Stimulated activated CD8-positive, alpha-beta memory T cell treated with anti-CD3 and anti-CD28 coated beads, Interleukin-2, amount 100 ng/mL, for 48 hours (primary cell): ENCODE data around the gene PHRF1.

Source experiments
- DNase-seq, 2 donors: peaks; one replicate each; pipeline ENCODE4 v3.0.0-alpha.2; 2020; ENCODE audit warnings: low read depth in 2 of 2

PHRF1 gene

GRCh38 chr11:616320-617198, 40.3 kb downstream of the PHRF1 start:
- no peak for DNase-seq

GRCh38 chr11:617199-617911, 41.1 kb downstream of the PHRF1 start:
- DNase-seq, result no peak

- no peak for DNase-seq
Measured at GRCh38 chr11:617912-618682, 41.8 kb downstream of the PHRF1 start.

- no peak for DNase-seq
Measured at GRCh38 chr11:618856-619627, 42.8 kb downstream of the PHRF1 start.

GRCh38 chr11:619628-620050, 43.4 kb downstream of the PHRF1 start:
- DNase-seq, result no peak

GRCh38 chr11:620201-620600, 43.9 kb downstream of the PHRF1 start:
- no peak for DNase-seq

- no peak for DNase-seq
Measured at GRCh38 chr11:620935-621814, 44.9 kb downstream of the PHRF1 start.

GRCh38 chr11:621838-622237, 45.6 kb downstream of the PHRF1 start:
- no peak for DNase-seq

GRCh38 chr11:623349-623869, 47.1 kb downstream of the PHRF1 start:
- no peak for DNase-seq

GRCh38 chr11:623999-624704, 47.9 kb downstream of the PHRF1 start:
- no peak for DNase-seq

- no peak for DNase-seq
Measured at GRCh38 chr11:624705-625635, 48.7 kb downstream of the PHRF1 start, which contains the start of gene CDHR5. TSS of gene CDHR5 (minus strand) at chr11:624955. CDS start at chr11:624902, 53 bp downstream.

- no peak for DNase-seq
Measured at GRCh38 chr11:625636-626268, 49.5 kb downstream of the PHRF1 start.

GRCh38 chr11:626475-627307, 50.4 kb downstream of the PHRF1 start, which contains the start of gene SCT:
TSS of gene SCT (minus strand) at chr11:627181. CDS start at chr11:627143, 38 bp downstream.
- DNase-seq, result no peak

- DNase-seq, result no peak
Measured at GRCh38 chr11:627308-627576, 51.0 kb downstream of the PHRF1 start.

- DNase-seq, result no peak
Measured at GRCh38 chr11:628056-628455, 51.8 kb downstream of the PHRF1 start.

GRCh38 chr11:629237-629583, 52.9 kb downstream of the PHRF1 start:
- no peak for DNase-seq

- no peak for DNase-seq
Measured at GRCh38 chr11:630871-631270, 54.6 kb downstream of the PHRF1 start.
